HUES6 (cell line): Measurements from ENCODE around the gene LCAT.
A peak's percentile ranks its signal among the peaks of the same experiment; 100 is the strongest.

Experiments
- H3K27ac ChIP-seq: 2 replicates; pipeline ENCODE4 v1.7.0; 2013; ENCODE audit warnings: low read depth, mild to moderate bottlenecking, low read length, inconsistent platforms
- H3K27me3 ChIP-seq: 2 replicates; pipeline ENCODE4 v1.6.1; 2013; ENCODE audit warnings: low read length; ENCODE audit not compliant: control insufficient read depth, insufficient read depth
- H3K36me3 ChIP-seq: 2 replicates; pipeline ENCODE4 v1.6.1; 2013; ENCODE audit warnings: low read length; ENCODE audit not compliant: control insufficient read depth, insufficient read depth
- H3K4me1 ChIP-seq: 2 replicates; pipeline ENCODE4 v1.6.1; 2013; ENCODE audit warnings: low read length; ENCODE audit not compliant: control insufficient read depth, insufficient read depth
- H3K4me3 ChIP-seq: 2 replicates; pipeline ENCODE4 v1.5.1; 2013; ENCODE audit warnings: low read depth, low read length
- H3K9ac ChIP-seq: one replicate; pipeline ENCODE4 v1.6.1; 2013; ENCODE audit warnings: mild to moderate bottlenecking, low read length
- H3K9me3 ChIP-seq: 2 replicates; pipeline ENCODE4 v1.6.1; 2013; ENCODE audit warnings: low read depth, low read length; ENCODE audit not compliant: control insufficient read depth, insufficient read depth

LCAT gene

GRCh38 chr16:67936880-67937605 lies 6.9 kb downstream of the LCAT start:
- peaks cover 18% of the 10 kb centered on the region for H3K4me1 ChIP-seq
- H3K27ac ChIP-seq = peak overlapping the region; percentile 11; the same call in 1 of the 2 replicates
- peak overlapping the region; percentile 93 for H3K4me3 ChIP-seq
- H3K9ac ChIP-seq = peak overlapping the region; percentile 89
- no peaks in the 10 kb centered on the region for H3K27me3 ChIP-seq
- H3K9me3 ChIP-seq = no peaks in the 10 kb centered on the region
- peaks cover 23% of the 10 kb centered on the region for H3K36me3 ChIP-seq

- peaks cover 19% of the 10 kb centered on the region for H3K36me3 ChIP-seq
- H3K4me1 ChIP-seq = peaks cover 18% of the 10 kb centered on the region
- no peaks in the 10 kb centered on the region for H3K27me3 ChIP-seq
- peak within 1 kb of the TSS; percentile 11 for H3K27ac ChIP-seq
- peak within 1 kb of the TSS; percentile 89 for H3K9ac ChIP-seq
- H3K4me3 ChIP-seq = peak within 1 kb of the TSS; percentile 93
- H3K9me3 ChIP-seq = no peaks in the 10 kb centered on the region
These were observed 7.6 kb downstream of the LCAT start, which contains the start of gene PSMB10 for GRCh38 chr16:67936124-67936879. Gene PSMB10 (minus strand): TSS chr16:67936850. CDS start chr16:67936749, 101 bp downstream.

- Histone ChIP-seq H3K36me3 (peaks cover 18% of the 10 kb centered on the region), H3K27me3 (no peaks in the 10 kb centered on the region), H3K4me3 (peak overlapping the region; percentile 93), H3K9me3 (no peaks in the 10 kb centered on the region), H3K27ac (peak overlapping the region; percentile 11), H3K4me1 (peaks cover 18% of the 10 kb centered on the region), H3K9ac (peak overlapping the region; percentile 89)
These were observed 8.4 kb downstream of the LCAT start for GRCh38 chr16:67935402-67936123.

- Histone ChIP-seq H3K9ac (peak overlapping the region; percentile 50), H3K27me3 (no peaks in the 10 kb centered on the region), H3K27ac (no peak overlapping the region), H3K4me3 (peak overlapping the region; percentile 93), H3K9me3 (no peaks in the 10 kb centered on the region), H3K4me1 (peaks cover 18% of the 10 kb centered on the region), H3K36me3 (peaks cover 18% of the 10 kb centered on the region)
These were observed 8.9 kb downstream of the LCAT start for GRCh38 chr16:67935101-67935401.

- Histone ChIP-seq H3K4me3 (peak overlapping the region; percentile 93), H3K27me3 (no peaks in the 10 kb centered on the region), H3K27ac (no peak overlapping the region), H3K9ac (peak overlapping the region; percentile 50), H3K36me3 (peaks cover 17% of the 10 kb centered on the region), H3K9me3 (no peaks in the 10 kb centered on the region), H3K4me1 (peaks cover 18% of the 10 kb centered on the region)
These were observed 9.4 kb downstream of the LCAT start for GRCh38 chr16:67934306-67935100.

GRCh38 chr16:67933805-67934204 lies 10.1 kb downstream of the LCAT start:
- Histone ChIP-seq H3K36me3 (peaks cover 20% of the 10 kb centered on the region), H3K27me3 (no peaks in the 10 kb centered on the region), H3K9ac (no peak overlapping the region), H3K4me1 (peaks cover 18% of the 10 kb centered on the region), H3K4me3 (no peak overlapping the region), H3K27ac (no peak overlapping the region), H3K9me3 (no peaks in the 10 kb centered on the region)

- Histone ChIP-seq H3K9ac (no peak overlapping the region), H3K4me1 (peaks cover 18% of the 10 kb centered on the region), H3K27ac (no peak overlapping the region), H3K27me3 (no peaks in the 10 kb centered on the region), H3K9me3 (no peaks in the 10 kb centered on the region), H3K36me3 (peaks cover 27% of the 10 kb centered on the region), H3K4me3 (no peak overlapping the region)
These were observed 11.5 kb downstream of the LCAT start for GRCh38 chr16:67932462-67932840.

GRCh38 chr16:67931712-67932461 lies 12.0 kb downstream of the LCAT start, which contains the start of gene CTRL:
Gene CTRL (minus strand): TSS chr16:67931862. CDS start chr16:67931852, 10 bp downstream.
- Histone ChIP-seq H3K27me3 (no peaks in the 10 kb centered on the region), H3K36me3 (peaks cover 29% of the 10 kb centered on the region), H3K27ac (no peak within 1 kb of the TSS), H3K9ac (no peak within 1 kb of the TSS), H3K4me3 (no peak within 1 kb of the TSS), H3K9me3 (no peaks in the 10 kb centered on the region), H3K4me1 (peaks cover 14% of the 10 kb centered on the region)

GRCh38 chr16:67930678-67931211 lies 13.2 kb downstream of the LCAT start:
- Histone ChIP-seq H3K27me3 (no peaks in the 10 kb centered on the region), H3K4me1 (peaks cover 19% of the 10 kb centered on the region), H3K36me3 (peaks cover 29% of the 10 kb centered on the region), H3K9me3 (no peaks in the 10 kb centered on the region), H3K4me3 (no peak overlapping the region), H3K9ac (no peak overlapping the region), H3K27ac (no peak overlapping the region)

GRCh38 chr16:67930191-67930590 lies 13.7 kb downstream of the LCAT start:
- H3K9ac ChIP-seq = no peak overlapping the region
- H3K4me1 ChIP-seq = peaks cover 22% of the 10 kb centered on the region
- peaks cover 29% of the 10 kb centered on the region for H3K36me3 ChIP-seq
- H3K27me3 ChIP-seq = no peaks in the 10 kb centered on the region
- no peaks in the 10 kb centered on the region for H3K9me3 ChIP-seq
- no peak overlapping the region for H3K4me3 ChIP-seq
- no peak overlapping the region for H3K27ac ChIP-seq
